PC-9 (cell line): ENCODE data around the gene LRRC56. TPM values are rescaled to one million over a fixed set of nuclear protein-coding genes. Genes with fewer than 3 reads are reported as not detected.
"Not testable (repeated sequence)": the region's sequence is repeated elsewhere in the genome, so short reads cannot be mapped to it uniquely, and the experiment has no call there.

Source experiments
- BruUV-seq: library from RNA; stranded (reverse); fragments of 400-500 nt; replicated peaks from 2 replicates; lab custom pipeline; 2021; lab: Mats Ljungman, UMichigan
- CTCF ChIA-PET: fragments of 300-600 bp; sonication (Branson Sonifier 250); formaldehyde crosslinking; loops from one replicate; lab custom pipeline; 2022; ENCODE audit warnings: antibody characterized with exemption; lab: Charles Lee
- POLR2A ChIA-PET: fragments of 300-600 bp; sonication (Branson Sonifier 250); formaldehyde crosslinking; loops from one replicate; lab custom pipeline; 2022; ENCODE audit warnings: antibody characterized with exemption; ENCODE audit not compliant: unreplicated experiment; lab: Charles Lee
- DNase-seq, 2 experiments: peaks; one replicate each; pipeline versions ENCODE4 v3.0.0 to v3.0.0-alpha.2; 2015 to 2022; ENCODE audit warnings: mixed read lengths in 1 of 2
- H2AFZ ChIP-seq: fragments of 200-600 bp; sonication (generic); 2 replicates; pipeline ENCODE4 v1.8.1; 2017; ENCODE audit warnings: antibody characterized with exemption
- H3F3A ChIP-seq: fragments of 200-600 bp; sonication (generic); 2 replicates; pipeline ENCODE4 v1.8.1; 2017; ENCODE audit warnings: antibody characterized with exemption, mild to moderate bottlenecking, low read depth; ENCODE audit not compliant: insufficient read depth
- H3K27ac ChIP-seq: fragments of 200-600 bp; sonication (generic); 2 replicates; pipeline ENCODE4 v1.6.1; 2016; ENCODE audit warnings: mixed run types
- H3K27me3 ChIP-seq: fragments of 200-600 bp; sonication (generic); 2 replicates; pipeline ENCODE4 v1.6.1; 2016; ENCODE audit warnings: low read depth, mixed run types; ENCODE audit not compliant: insufficient read depth
- H3K36me3 ChIP-seq: fragments of 200-600 bp; sonication (generic); 2 replicates; pipeline ENCODE4 v1.6.1; 2016; ENCODE audit warnings: low read depth, mixed run types
- H3K4me1 ChIP-seq: fragments of 200-600 bp; sonication (generic); replicated peaks from 2 replicates; pipeline ENCODE4 v1.6.1; 2016; ENCODE audit warnings: mixed run types; ENCODE audit not compliant: insufficient read depth
- H3K4me2 ChIP-seq: fragments of 200-600 bp; sonication (generic); 2 replicates; pipeline ENCODE4 v1.6.1; 2017; ENCODE audit warnings: mixed run types
- H3K4me3 ChIP-seq: fragments of 200-600 bp; sonication (generic); 2 replicates; pipeline ENCODE4 v1.6.1; 2016; ENCODE audit warnings: mixed run types
- H3K79me2 ChIP-seq: fragments of 200-600 bp; sonication (generic); 2 replicates; pipeline ENCODE4 v1.6.1; 2017; ENCODE audit warnings: low read depth, mixed run types
- H3K9me2 ChIP-seq: fragments of 200-600 bp; sonication (generic); 2 replicates; pipeline ENCODE4 v1.8.1; 2017; ENCODE audit warnings: mild to moderate bottlenecking; ENCODE audit not compliant: insufficient read depth
- H3K9me3 ChIP-seq: fragments of 200-600 bp; sonication (generic); 2 replicates; pipeline ENCODE4 v1.8.1; 2016; ENCODE audit warnings: low read depth; ENCODE audit not compliant: insufficient read depth
- H4K20me1 ChIP-seq: fragments of 200-600 bp; sonication (generic); 2 replicates; pipeline ENCODE4 v1.8.1; 2017; ENCODE audit not compliant: insufficient read depth
- CTCF ChIP-seq: fragments of 200-600 bp; sonication (generic); conservative IDR thresholded peaks from 2 replicates; pipeline ENCODE4 v1.6.1; 2017; ENCODE audit warnings: mixed run types, antibody characterized with exemption, mild to moderate bottlenecking, moderate library complexity
- EZH2 ChIP-seq: fragments of 200-600 bp; sonication (generic); IDR thresholded peaks from 2 replicates; pipeline ENCODE4 v1.8.0; 2017; ENCODE audit warnings: antibody characterized with exemption, low read depth
- intact Hi-C: fragments of 100-400 bp; cut with micrococcal nuclease; formaldehyde crosslinking; loops from one replicate; pipeline ENCODE4 v1.10.0; 2022; ENCODE audit not compliant: unreplicated experiment
- total RNA-seq: library from RNA; stranded (reverse); gene quantifications from 2 replicates; pipeline ENCODE4 v1.2.3, GENCODE V29; 2021

The LRRC56 gene
- total RNA-seq, 1 experiment from 2014 or later, result 5.0 TPM

DNA sequence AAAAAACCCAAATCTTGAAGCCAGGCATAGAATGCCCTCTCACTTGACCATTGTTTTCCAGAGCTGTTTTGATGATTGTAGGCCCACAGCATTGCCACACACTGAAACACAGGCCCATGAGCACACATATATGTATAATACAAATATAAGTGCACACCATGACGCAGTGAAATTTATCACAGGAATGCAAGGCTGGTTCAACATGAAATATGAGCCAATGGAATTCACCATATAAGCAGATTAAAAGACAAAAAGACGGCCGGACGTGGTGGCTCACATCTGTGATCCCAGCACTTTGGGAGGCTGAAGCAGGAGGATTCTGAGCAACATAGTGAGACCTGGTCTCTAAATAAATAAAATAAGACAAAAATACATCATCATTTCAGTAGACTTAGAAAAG, 20.9 kb upstream of the LRRC56 start:
- intact Hi-C loops, result loop anchor here (5.0 kb wide), 1 partner anchor 124 kb away; the partner anchor contains the start of gene PKP3
- no TSS peak for BruUV-seq
- POLR2A ChIA-PET, result no interaction called here

DNA sequence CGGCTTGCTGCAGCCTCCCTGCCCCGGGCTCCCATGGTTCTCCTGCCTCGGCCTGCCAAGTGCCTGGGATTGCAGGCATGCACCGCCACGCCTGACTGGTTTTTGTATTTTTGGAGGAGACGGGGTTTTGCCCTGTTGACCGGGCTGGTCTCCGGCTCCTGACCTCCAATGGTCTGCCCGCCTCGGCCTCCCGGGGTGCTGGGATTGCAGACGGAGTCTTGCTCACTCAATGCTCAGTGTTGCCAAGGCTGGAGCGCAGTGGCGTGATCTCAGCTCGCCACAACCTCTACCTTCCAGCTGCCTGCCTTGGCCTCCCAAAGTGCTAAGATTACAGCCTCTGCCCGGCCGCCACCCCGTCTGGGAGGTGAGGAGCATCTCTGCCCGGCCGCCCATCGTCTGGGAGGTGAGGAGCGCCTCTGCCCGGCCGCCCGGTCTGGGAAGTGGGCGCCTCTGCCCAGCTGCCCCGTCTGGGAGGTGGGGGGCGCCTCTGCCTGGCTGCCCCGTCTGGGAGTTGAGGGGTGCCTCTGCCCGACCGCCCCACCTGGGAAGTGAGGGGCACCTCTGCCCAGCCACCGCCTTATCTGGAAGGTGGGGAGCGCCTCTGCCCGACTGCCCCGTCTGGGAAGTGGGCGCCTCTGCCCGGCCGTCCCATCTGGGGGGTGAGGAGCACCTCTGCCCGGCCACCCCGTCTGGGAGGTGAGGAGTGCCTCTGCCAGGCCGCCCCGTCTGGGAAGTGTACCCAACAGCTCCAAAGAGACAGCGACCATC, 20.2 kb upstream of the LRRC56 start:
- H3K9me2 ChIP-seq, DNase-seq, H3K4me3 ChIP-seq, POLR2A ChIA-PET, BruUV-seq, H3K9me3 ChIP-seq, H3K4me2 ChIP-seq, H3F3A ChIP-seq, H3K4me1 ChIP-seq, CTCF ChIA-PET, H3K27me3 ChIP-seq, H4K20me1 ChIP-seq, H2AFZ ChIP-seq, H3K27ac ChIP-seq, H3K36me3 ChIP-seq, H3K79me2 ChIP-seq: not testable (repeated sequence)
- intact Hi-C loops, result loop anchor here (5.0 kb wide), 1 partner anchor 125 kb away; the partner anchor contains the start of gene PKP3

More for the DNA sequence above, 20.9 kb upstream of the LRRC56 start:
- H4K20me1 ChIP-seq, result no peaks in the 10 kb centered on the region
- CTCF ChIA-PET, result no interaction called here
- no peaks in the 10 kb centered on the region for H3K36me3 ChIP-seq
- no peaks in the 10 kb centered on the region for H3K79me2 ChIP-seq
- no peak for DNase-seq
- no peaks in the 10 kb centered on the region for H3K9me3 ChIP-seq
- H3K27ac ChIP-seq, result no peak overlapping the region
- no peak overlapping the region for H3K4me3 ChIP-seq
- H3K27me3 ChIP-seq, result no peaks in the 10 kb centered on the region
- TF ChIP-seq CTCF (no peak), EZH2 (no peak)
- no peaks in the 10 kb centered on the region for H3K4me1 ChIP-seq
- H3K4me2 ChIP-seq, result no peak overlapping the region
- no peaks in the 10 kb centered on the region for H3K9me2 ChIP-seq
- H2AFZ ChIP-seq, result no peak overlapping the region
- H3F3A ChIP-seq, result no peaks in the 10 kb centered on the region

- no peaks in the 10 kb centered on the region for H3K4me1 ChIP-seq
- H2AFZ ChIP-seq, result no peak overlapping the region
- POLR2A ChIA-PET, result no interaction called here
- no peaks in the 10 kb centered on the region for H3K79me2 ChIP-seq
- H3K27me3 ChIP-seq, result no peaks in the 10 kb centered on the region
- intact Hi-C loops, result loop anchor here (5.0 kb wide), 1 partner anchor 126 kb away; the partner anchor contains the start of gene PKP3
- no TSS peak for BruUV-seq
- CTCF ChIA-PET, result interaction anchor here (0.6 kb wide), 2 partner anchors 259 to 620 kb away, joined by 4 to 11 read pairs; no protein-coding TSS in a partner anchor
- H3K9me2 ChIP-seq, result no peaks in the 10 kb centered on the region
- no peaks in the 10 kb centered on the region for H4K20me1 ChIP-seq
- peak overlapping the region; percentile 71 for H3K27ac ChIP-seq
- TF ChIP-seq EZH2 (no peak), CTCF (peak; percentile 73)
- no peaks in the 10 kb centered on the region for H3F3A ChIP-seq
- H3K36me3 ChIP-seq, result no peaks in the 10 kb centered on the region
- H3K4me3 ChIP-seq, result peak overlapping the region; percentile 32; the same call in 1 of the 2 replicates
- peak; percentile 88 to 92 for DNase-seq
- H3K4me2 ChIP-seq, result peak overlapping the region; percentile 61
- no peaks in the 10 kb centered on the region for H3K9me3 ChIP-seq
These were observed 18.7 kb upstream of the LRRC56 start for GRCh38 chr11:518463-519202.
